ENCODE results near the gene GDPGP1. TPM values are rescaled to one million over a fixed set of nuclear protein-coding genes. Genes with fewer than 3 reads are reported as not detected.
"Not testable (repeated sequence)": the region's sequence is repeated elsewhere in the genome, so short reads cannot be mapped to it uniquely, and the experiment has no call there.

The GDPGP1 gene
- polyA plus RNA-seq, 4 donors = 4.9 to 8.6 (median 6.6) TPM

DNA sequence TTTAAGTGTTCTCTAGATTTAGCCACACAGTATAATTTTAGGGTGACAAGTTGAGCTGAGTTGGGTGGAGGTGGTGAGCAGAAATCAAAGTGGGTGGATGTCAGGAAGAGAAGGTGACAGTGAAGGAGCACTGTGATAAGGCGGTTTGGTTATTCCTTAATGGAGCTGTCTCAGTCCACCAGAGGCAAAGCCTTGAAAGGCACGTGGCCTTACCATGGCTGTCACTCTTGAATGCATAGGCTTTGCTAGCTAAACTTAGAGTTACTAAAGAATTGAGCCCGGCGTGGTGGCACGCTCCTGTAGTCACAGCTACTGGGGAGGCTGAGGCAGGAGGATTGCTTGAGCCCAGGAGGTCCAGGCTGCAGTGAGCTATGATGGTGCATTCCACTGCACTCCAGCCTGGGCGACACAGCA, 14.8 kb downstream of the GDPGP1 start:
- peaks cover 0 to 7% (median 0%) of the 10 kb centered on the region in 3 donors for H3K4me1 ChIP-seq (ENCODE audit: control insufficient read depth in 3 of 3, insufficient read depth in 2 of 3, low read depth in 1 of 3, low read length in 2 of 3)
- no peaks in the 10 kb centered on the region for H3K36me3 ChIP-seq (ENCODE audit: control insufficient read depth in 3 of 3, insufficient read depth in 2 of 3, low read depth in 1 of 3, low read length in 3 of 3)
- H3K9me3 ChIP-seq (ENCODE audit: control insufficient read depth in 2 of 2, insufficient read depth in 1 of 2, low read depth in 1 of 2, low read length in 1 of 2) = no peaks in the 10 kb centered on the region
- no peak for FAIRE-seq
- WGBS, 3 donors = 63 to 74% (median 72%) methylated on average over 6 of the region's 6 CpGs
- H3K27ac ChIP-seq (ENCODE audit: low read depth in 1 of 3, low read length in 2 of 3) = peak overlapping the region; percentile 5 to 66 (median 25)
- peak overlapping the region in 1 of 3 donors; percentile 88 for H3K4me3 ChIP-seq (ENCODE audit: low read depth in 1 of 3, low read length in 3 of 3)
- no peak for DNase-seq
- no peaks in the 10 kb centered on the region for H3K27me3 ChIP-seq (ENCODE audit: control insufficient read depth in 3 of 3, insufficient read depth in 3 of 3, low read length in 3 of 3)

DNA sequence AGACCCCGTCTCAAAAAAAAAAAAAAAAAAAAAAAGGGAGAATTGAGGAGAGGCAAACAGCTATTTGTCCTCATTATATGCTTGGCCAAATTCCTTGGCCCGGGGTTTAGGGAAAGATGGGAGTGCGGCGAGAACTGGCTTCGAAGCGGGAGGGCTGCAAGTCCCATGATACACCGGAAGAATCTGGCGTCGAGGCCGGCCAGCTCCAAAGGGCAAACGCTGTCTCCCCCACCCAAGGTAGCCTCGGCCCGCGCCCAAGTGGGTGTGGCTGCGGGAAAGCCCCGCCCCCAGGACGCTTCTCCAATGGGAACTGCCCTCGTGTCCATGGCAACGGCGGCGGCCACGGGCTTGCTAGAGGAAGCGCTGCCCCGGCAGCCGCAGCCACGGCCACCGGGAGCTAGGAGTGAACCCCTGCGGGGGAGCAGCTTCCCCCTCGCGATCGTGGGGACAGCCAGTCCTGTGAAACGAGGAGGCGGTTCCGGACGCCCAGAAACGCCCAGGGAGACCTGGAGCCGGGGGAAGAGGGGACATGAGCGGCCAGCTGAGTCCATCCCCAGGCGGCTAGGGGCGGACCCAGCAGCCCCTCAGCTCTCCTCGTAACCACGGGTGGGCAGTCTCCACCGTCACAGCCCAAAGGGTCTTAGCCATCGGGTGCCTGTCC, 15.3 kb downstream of the GDPGP1 start, which contains the start of gene TTLL13:
TSS of gene TTLL13 (plus strand) at position 354 of the 661 bp plus-strand sequence. CDS start 1,075 bp downstream, outside the sequence.
- WGBS, 3 donors = 0 to 3% (median 2%) methylated on average over 42 to 44 of the region's 44 CpGs
- Histone ChIP-seq H3K4me3 (ENCODE audit: low read depth in 1 of 3, low read length in 3 of 3) (peak within 1 kb of the TSS; percentile 4 to 88 (median 54)), H3K27ac (ENCODE audit: low read depth in 1 of 3, low read length in 2 of 3) (peak within 1 kb of the TSS; percentile 5 to 66 (median 36)), H3K4me1 (ENCODE audit: control insufficient read depth in 3 of 3, insufficient read depth in 2 of 3, low read depth in 1 of 3, low read length in 2 of 3) (peaks cover 0 to 7% (median 0%) of the 10 kb centered on the region in 3 donors), H3K36me3 (ENCODE audit: control insufficient read depth in 3 of 3, insufficient read depth in 2 of 3, low read depth in 1 of 3, low read length in 3 of 3) (no peaks in the 10 kb centered on the region), H3K9me3 (ENCODE audit: control insufficient read depth in 2 of 2, insufficient read depth in 1 of 2, low read depth in 1 of 2, low read length in 1 of 2) (no peaks in the 10 kb centered on the region), H3K27me3 (ENCODE audit: control insufficient read depth in 3 of 3, insufficient read depth in 3 of 3, low read length in 3 of 3) (no peaks in the 10 kb centered on the region)
- FAIRE-seq (no peak), DNase-seq (peak; percentile 95 to 96)

DNA sequence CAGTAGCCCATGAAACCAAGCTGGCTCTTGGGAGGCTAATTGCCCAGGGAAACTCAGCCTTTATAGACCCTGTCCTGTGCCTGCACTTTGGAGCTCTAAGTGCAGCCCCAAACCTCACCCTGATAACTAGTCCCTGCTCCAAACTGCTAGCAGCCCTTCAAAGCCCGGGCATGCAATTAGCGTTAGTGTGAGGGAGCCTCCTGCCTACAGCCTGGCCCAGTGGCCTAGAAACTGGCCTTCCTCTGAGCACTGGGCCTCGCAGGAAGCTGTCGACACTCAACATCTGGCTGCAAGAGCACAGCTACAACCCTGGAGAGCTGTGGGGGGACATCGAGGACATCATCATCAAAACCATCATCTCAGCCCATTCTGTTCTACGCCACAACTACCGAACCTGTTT, 23.8 kb downstream of the GDPGP1 start:
- Histone ChIP-seq H3K27ac (ENCODE audit: low read depth in 1 of 3, low read length in 2 of 3) (no peak overlapping the region), H3K27me3 (ENCODE audit: control insufficient read depth in 3 of 3, insufficient read depth in 3 of 3, low read length in 3 of 3) (no peaks in the 10 kb centered on the region), H3K36me3 (ENCODE audit: control insufficient read depth in 3 of 3, insufficient read depth in 2 of 3, low read depth in 1 of 3, low read length in 3 of 3) (peaks cover 0 to 1% (median 0%) of the 10 kb centered on the region in 3 donors), H3K4me3 (ENCODE audit: low read depth in 1 of 3, low read length in 3 of 3) (no peak overlapping the region), H3K4me1 (ENCODE audit: control insufficient read depth in 3 of 3, insufficient read depth in 2 of 3, low read depth in 1 of 3, low read length in 2 of 3) (no peaks in the 10 kb centered on the region), H3K9me3 (ENCODE audit: control insufficient read depth in 2 of 2, insufficient read depth in 1 of 2, low read depth in 1 of 2, low read length in 1 of 2) (no peaks in the 10 kb centered on the region)
- WGBS, 3 donors = 89 to 95% (median 94%) methylated on average over 7 of the region's 7 CpGs
- FAIRE-seq (no peak), DNase-seq (no peak)

DNA sequence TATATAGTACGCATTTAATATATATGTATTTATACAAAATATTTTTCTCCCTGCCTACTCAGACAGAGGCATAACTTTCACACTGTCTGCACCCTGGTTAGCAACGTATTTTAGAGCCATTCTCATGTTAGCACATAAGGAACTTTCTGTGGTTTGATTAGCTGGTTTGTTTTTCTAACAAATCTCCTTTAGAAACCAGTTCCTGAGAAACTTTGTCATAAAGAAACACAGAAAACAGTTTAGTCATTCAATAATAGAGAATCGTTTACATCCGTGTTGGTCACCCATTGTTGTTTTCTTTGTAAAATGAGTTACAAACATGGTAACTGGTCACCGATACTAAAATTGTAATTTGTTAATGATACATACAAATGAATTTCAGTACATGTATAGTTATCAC, 25.5 kb downstream of the GDPGP1 start:
- Histone ChIP-seq H3K36me3 (ENCODE audit: control insufficient read depth in 3 of 3, insufficient read depth in 2 of 3, low read depth in 1 of 3, low read length in 3 of 3) (peaks cover 0 to 3% (median 0%) of the 10 kb centered on the region in 3 donors), H3K27ac (ENCODE audit: low read depth in 1 of 3, low read length in 2 of 3) (no peak overlapping the region), H3K4me1 (ENCODE audit: control insufficient read depth in 3 of 3, insufficient read depth in 2 of 3, low read depth in 1 of 3, low read length in 2 of 3) (peaks cover 0 to 9% (median 0%) of the 10 kb centered on the region in 3 donors), H3K27me3 (ENCODE audit: control insufficient read depth in 3 of 3, insufficient read depth in 3 of 3, low read length in 3 of 3) (no peaks in the 10 kb centered on the region), H3K4me3 (ENCODE audit: low read depth in 1 of 3, low read length in 3 of 3) (no peak overlapping the region), H3K9me3 (ENCODE audit: control insufficient read depth in 2 of 2, insufficient read depth in 1 of 2, low read depth in 1 of 2, low read length in 1 of 2) (no peaks in the 10 kb centered on the region)
- FAIRE-seq (no peak), DNase-seq (no peak)
- 74 to 82% (median 78%) methylated on average over 5 of the region's 5 CpGs for WGBS, 3 donors

DNA sequence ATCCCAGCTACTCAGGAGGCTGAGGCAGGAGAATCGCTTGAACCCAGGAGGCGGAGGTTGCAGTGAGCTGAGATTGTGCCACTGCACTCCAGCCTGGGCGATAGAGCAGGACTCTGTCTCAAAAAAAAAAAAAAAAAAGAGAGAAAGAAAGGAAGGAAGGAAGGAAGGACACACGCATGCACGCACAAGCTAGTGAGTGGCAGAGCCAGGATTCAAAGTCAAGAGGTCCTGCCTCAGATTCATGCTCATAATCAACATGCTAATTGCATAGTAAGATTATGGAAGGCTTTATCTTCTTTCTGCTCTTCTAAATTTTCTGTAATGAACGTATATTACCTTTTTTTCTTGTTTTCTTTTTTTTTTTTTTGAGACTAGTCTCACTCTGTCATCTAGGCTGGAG, 26.7 kb downstream of the GDPGP1 start:
- not testable (repeated sequence) for H3K27ac ChIP-seq (ENCODE audit: low read depth in 1 of 3, low read length in 2 of 3); H3K9me3 ChIP-seq (ENCODE audit: control insufficient read depth in 2 of 2, insufficient read depth in 1 of 2, low read depth in 1 of 2, low read length in 1 of 2); DNase-seq; H3K36me3 ChIP-seq (ENCODE audit: control insufficient read depth in 3 of 3, insufficient read depth in 2 of 3, low read depth in 1 of 3, low read length in 3 of 3); H3K27me3 ChIP-seq (ENCODE audit: control insufficient read depth in 3 of 3, insufficient read depth in 3 of 3, low read length in 3 of 3); FAIRE-seq; H3K4me3 ChIP-seq (ENCODE audit: low read depth in 1 of 3, low read length in 3 of 3)
- 88 to 94% (median 89%) methylated on average over 3 to 6 of the region's 6 CpGs for WGBS, 3 donors
- H3K4me1 ChIP-seq (ENCODE audit: control insufficient read depth in 3 of 3, insufficient read depth in 2 of 3, low read depth in 1 of 3, low read length in 2 of 3) = peaks cover 0 to 12% (median 0%) of the 10 kb centered on the region in 3 donors

DNA sequence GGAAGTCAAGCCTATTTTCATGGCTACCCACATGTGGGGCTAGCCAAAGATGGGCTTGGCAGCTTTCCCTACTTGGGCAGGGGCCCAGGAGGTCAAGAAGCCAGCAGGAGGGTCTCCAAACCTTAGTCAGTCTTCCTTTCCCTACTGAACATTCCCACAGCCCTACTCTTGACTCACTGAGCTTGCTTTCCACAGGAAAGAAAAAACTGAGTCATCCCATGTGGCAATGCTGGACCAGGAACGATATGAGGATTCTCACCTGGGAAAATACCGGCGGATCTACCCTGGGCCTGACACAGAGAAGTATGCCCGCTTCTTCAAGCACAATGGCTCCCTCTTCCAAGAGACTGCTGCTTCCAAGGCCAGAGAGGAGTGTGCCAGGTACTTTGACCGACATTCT, 27.8 kb downstream of the GDPGP1 start:
- Histone ChIP-seq H3K4me1 (ENCODE audit: control insufficient read depth in 3 of 3, insufficient read depth in 2 of 3, low read depth in 1 of 3, low read length in 2 of 3) (peaks cover 0 to 12% (median 0%) of the 10 kb centered on the region in 3 donors), H3K4me3 (ENCODE audit: low read depth in 1 of 3, low read length in 3 of 3) (no peak overlapping the region), H3K27ac (ENCODE audit: low read depth in 1 of 3, low read length in 2 of 3) (peak overlapping the region in 1 of 3 donors; percentile 12), H3K9me3 (ENCODE audit: control insufficient read depth in 2 of 2, insufficient read depth in 1 of 2, low read depth in 1 of 2, low read length in 1 of 2) (no peaks in the 10 kb centered on the region), H3K36me3 (ENCODE audit: control insufficient read depth in 3 of 3, insufficient read depth in 2 of 3, low read depth in 1 of 3, low read length in 3 of 3) (peaks cover 0 to 3% (median 0%) of the 10 kb centered on the region in 3 donors), H3K27me3 (ENCODE audit: control insufficient read depth in 3 of 3, insufficient read depth in 3 of 3, low read length in 3 of 3) (no peaks in the 10 kb centered on the region)
- 32 to 76% (median 48%) methylated on average over 5 of the region's 5 CpGs for WGBS, 3 donors
- no peak for FAIRE-seq
- peak in 1 of 2 donors; percentile 61 for DNase-seq

DNA sequence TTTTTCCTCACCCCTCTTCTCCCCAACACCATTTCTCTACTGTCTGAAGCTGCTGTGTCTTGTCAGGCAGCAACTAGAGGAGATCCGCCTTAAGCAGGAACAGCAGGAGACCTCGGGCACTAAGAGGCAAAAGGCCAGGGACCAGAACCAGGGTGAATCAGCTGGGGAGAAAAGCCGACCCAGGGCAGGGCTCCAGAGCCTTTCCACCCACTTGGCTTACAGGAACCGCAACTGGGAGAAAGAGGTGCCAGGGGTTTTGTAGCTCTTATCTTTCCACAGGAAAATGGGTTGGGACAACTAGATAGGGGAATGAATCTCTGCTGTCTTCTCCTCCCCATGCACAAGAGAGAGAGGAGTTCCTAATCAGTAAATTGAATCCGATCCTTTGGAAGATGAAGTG, 28.4 kb downstream of the GDPGP1 start:
- H3K27ac ChIP-seq (ENCODE audit: low read depth in 1 of 3, low read length in 2 of 3) = peak overlapping the region in 1 of 3 donors; percentile 12

DNA sequence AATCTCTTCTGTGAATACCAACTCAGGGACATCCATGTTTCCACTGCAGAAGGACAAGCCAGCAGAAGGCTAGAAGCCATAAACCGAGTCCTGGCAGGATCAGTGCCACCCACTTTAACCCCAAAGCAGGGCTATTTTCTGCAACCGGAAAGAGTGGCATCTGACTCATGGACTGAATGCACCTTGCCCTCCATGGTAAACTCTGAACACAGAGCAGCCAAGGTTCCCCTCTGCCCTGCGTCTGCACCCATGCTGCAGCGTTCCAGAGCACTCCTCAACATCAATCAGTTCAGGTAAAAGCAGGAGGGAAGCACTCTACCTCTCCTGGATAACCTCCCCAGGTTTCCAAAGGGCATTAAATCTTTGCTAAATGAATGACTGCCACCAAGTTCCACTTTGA, 30.7 kb downstream of the GDPGP1 start:
- Histone ChIP-seq H3K4me1 (ENCODE audit: control insufficient read depth in 3 of 3, insufficient read depth in 2 of 3, low read depth in 1 of 3, low read length in 2 of 3) (peaks cover 4 to 29% (median 13%) of the 10 kb centered on the region in 3 donors), H3K9me3 (ENCODE audit: control insufficient read depth in 2 of 2, insufficient read depth in 1 of 2, low read depth in 1 of 2, low read length in 1 of 2) (no peaks in the 10 kb centered on the region), H3K36me3 (ENCODE audit: control insufficient read depth in 3 of 3, insufficient read depth in 2 of 3, low read depth in 1 of 3, low read length in 3 of 3) (peaks cover 0 to 16% (median 0%) of the 10 kb centered on the region in 3 donors), H3K27ac (ENCODE audit: low read depth in 1 of 3, low read length in 2 of 3) (peak overlapping the region; percentile 93 to 99 (median 95)), H3K4me3 (ENCODE audit: low read depth in 1 of 3, low read length in 3 of 3) (peak overlapping the region; percentile 63 to 89 (median 78)), H3K27me3 (ENCODE audit: control insufficient read depth in 3 of 3, insufficient read depth in 3 of 3, low read length in 3 of 3) (no peaks in the 10 kb centered on the region)
- no peak for FAIRE-seq
- WGBS, 3 donors = 4 to 39% (median 16%) methylated on average over 4 of the region's 4 CpGs
- peak; percentile 80 to 94 for DNase-seq

More for the DNA sequence above, 28.4 kb downstream of the GDPGP1 start:
- Histone ChIP-seq H3K27me3 (ENCODE audit: control insufficient read depth in 3 of 3, insufficient read depth in 3 of 3, low read length in 3 of 3) (no peaks in the 10 kb centered on the region), H3K4me1 (ENCODE audit: control insufficient read depth in 3 of 3, insufficient read depth in 2 of 3, low read depth in 1 of 3, low read length in 2 of 3) (peaks cover 1 to 17% (median 4%) of the 10 kb centered on the region in 3 donors), H3K4me3 (ENCODE audit: low read depth in 1 of 3, low read length in 3 of 3) (no peak overlapping the region), H3K36me3 (ENCODE audit: control insufficient read depth in 3 of 3, insufficient read depth in 2 of 3, low read depth in 1 of 3, low read length in 3 of 3) (peaks cover 0 to 9% (median 0%) of the 10 kb centered on the region in 3 donors), H3K9me3 (ENCODE audit: control insufficient read depth in 2 of 2, insufficient read depth in 1 of 2, low read depth in 1 of 2, low read length in 1 of 2) (no peaks in the 10 kb centered on the region)
- DNase-seq (peak in 1 of 2 donors; percentile 24), FAIRE-seq (no peak)
- 49 to 78% (median 64%) methylated on average over 5 of the region's 5 CpGs for WGBS, 3 donors

Data from small intestine (tissue), 7 donors.